ENCODE measurements around the gene LPCAT4. TPM values are rescaled to one million over a fixed set of nuclear protein-coding genes. Genes with fewer than 3 reads are reported as not detected.
"Not testable (repeated sequence)": the region's sequence is repeated elsewhere in the genome, so short reads cannot be mapped to it uniquely, and the experiment has no call there.

LPCAT4 gene
- 10.8 TPM for total RNA-seq
- 10 to 100 TPM; 26.8 to 41.4 (median 37.1) TPM for polyA plus RNA-seq (ENCODE audit: insufficient read depth in 1 of 8, insufficient read length in 8 of 8, low replicate concordance in 1 of 8)
- long read RNA-seq, donor 1, partial matches to known transcripts = 0 of 1 reads
- long read RNA-seq, donor 1, other reads (novel, unspliced or antisense) = 0 of 1 reads
- long read RNA-seq, donor 2, partial matches to known transcripts = 0 of 1 reads
- long read RNA-seq, donor 2, other reads (novel, unspliced or antisense) = 0 of 1 reads
- long read RNA-seq, donor 3, partial matches to known transcripts = 0 of 3 reads
- long read RNA-seq, donor 3, other reads (novel, unspliced or antisense) = 0 of 3 reads
- long read RNA-seq, donor 4, partial matches to known transcripts = 0 of 3 reads
- long read RNA-seq, donor 4, other reads (novel, unspliced or antisense) = 0 of 3 reads
- long read RNA-seq, donor 5, partial matches to known transcripts = 8 of 15 reads
- long read RNA-seq, donor 5, other reads (novel, unspliced or antisense) = 0 of 15 reads
- long read RNA-seq, donor 6, partial matches to known transcripts = 5 of 11 reads
- long read RNA-seq, donor 6, other reads (novel, unspliced or antisense) = 0 of 11 reads
- long read RNA-seq, donor 7, partial matches to known transcripts = 0 of 3 reads
- long read RNA-seq, donor 7, other reads (novel, unspliced or antisense) = 0 of 3 reads
- long read RNA-seq, donor 8, partial matches to known transcripts = 0 of 3 reads
- long read RNA-seq, donor 8, other reads (novel, unspliced or antisense) = 0 of 3 reads
- long read RNA-seq, donor 9, partial matches to known transcripts = 0 of 6 reads
- long read RNA-seq, donor 9, other reads (novel, unspliced or antisense) = 0 of 6 reads
- long read RNA-seq, donor 10, transcript LPCAT4-201 (14 exons, 2,262 nt) = major isoform, 5 of 6 reads
- long read RNA-seq, donor 10, partial matches to known transcripts = 0 of 6 reads
- long read RNA-seq, donor 10, other reads (novel, unspliced or antisense) = 0 of 6 reads
- long read RNA-seq, donor 11, partial matches to known transcripts = 0 of 8 reads
- long read RNA-seq, donor 11, other reads (novel, unspliced or antisense) = 0 of 8 reads

GRCh38 chr15:34367101-34368081 lies at the start of gene LPCAT4:
Gene LPCAT4, minus strand, starts transcription at chr15:34367196. Its CDS starts 96 bp downstream, at chr15:34367100.
- DNase-seq = peak; percentile 93
- peak within 1 kb of the TSS; percentile 94 for H3K27ac ChIP-seq (ENCODE audit: low read length)
- peaks cover 16% of the 10 kb centered on the region for H3K4me1 ChIP-seq (ENCODE audit: control insufficient read depth, insufficient read depth, low read length)
- no peaks in the 10 kb centered on the region for H3K9me3 ChIP-seq (replicated peaks; ENCODE audit: control insufficient read depth, low read depth, low read length)
- under 1% methylated on average over 64 of the region's 80 CpGs for WGBS (ENCODE audit: insufficient coverage)
- H3K36me3 ChIP-seq (ENCODE audit: control insufficient read depth, insufficient read depth, low read length) = peaks cover 17% of the 10 kb centered on the region
- peak within 1 kb of the TSS; percentile 79 for H3K4me3 ChIP-seq (ENCODE audit: low read length)
- H3K27me3 ChIP-seq (ENCODE audit: control insufficient read depth, insufficient read depth, low read length) = no peaks in the 10 kb centered on the region

GRCh38 chr15:34409511-34409910 lies 42.5 kb upstream of the LPCAT4 start:
- WGBS (ENCODE audit: insufficient coverage) = no CpG with 5 or more reads among the region's 19 CpGs
- H3K27ac ChIP-seq (ENCODE audit: low read length) = not testable (repeated sequence)

GRCh38 chr15:34408973-34409372 lies 42.0 kb upstream of the LPCAT4 start:
- H3K4me1 ChIP-seq (ENCODE audit: control insufficient read depth, insufficient read depth, low read length); H3K9me3 ChIP-seq (replicated peaks; ENCODE audit: control insufficient read depth, low read depth, low read length); H3K27me3 ChIP-seq (ENCODE audit: control insufficient read depth, insufficient read depth, low read length); H3K36me3 ChIP-seq (ENCODE audit: control insufficient read depth, insufficient read depth, low read length); H3K27ac ChIP-seq (ENCODE audit: low read length); H3K4me3 ChIP-seq (ENCODE audit: low read length); DNase-seq: not testable (repeated sequence)
- no CpG with 5 or more reads among the region's 10 CpGs for WGBS (ENCODE audit: insufficient coverage)

More at GRCh38 chr15:34409511-34409910, 42.5 kb upstream of the LPCAT4 start:
- not testable (repeated sequence) for H3K27me3 ChIP-seq (ENCODE audit: control insufficient read depth, insufficient read depth, low read length); H3K4me3 ChIP-seq (ENCODE audit: low read length); H3K36me3 ChIP-seq (ENCODE audit: control insufficient read depth, insufficient read depth, low read length); H3K4me1 ChIP-seq (ENCODE audit: control insufficient read depth, insufficient read depth, low read length); DNase-seq; H3K9me3 ChIP-seq (replicated peaks; ENCODE audit: control insufficient read depth, low read depth, low read length)

- DNase-seq; H3K4me1 ChIP-seq (ENCODE audit: control insufficient read depth, insufficient read depth, low read length): not testable (repeated sequence)
- no CpG with 5 or more reads among the region's 3 CpGs for WGBS (ENCODE audit: insufficient coverage)
These were observed 36.9 kb upstream of the LPCAT4 start for GRCh38 chr15:34403899-34404298.

GRCh38 chr15:34403160-34403598 lies 36.2 kb upstream of the LPCAT4 start:
- not testable (repeated sequence) for H3K4me3 ChIP-seq (ENCODE audit: low read length); H3K9me3 ChIP-seq (replicated peaks; ENCODE audit: control insufficient read depth, low read depth, low read length); H3K27ac ChIP-seq (ENCODE audit: low read length); H3K36me3 ChIP-seq (ENCODE audit: control insufficient read depth, insufficient read depth, low read length); DNase-seq; H3K4me1 ChIP-seq (ENCODE audit: control insufficient read depth, insufficient read depth, low read length); H3K27me3 ChIP-seq (ENCODE audit: control insufficient read depth, insufficient read depth, low read length)
- WGBS (ENCODE audit: insufficient coverage) = no CpG with 5 or more reads among the region's 4 CpGs

More at GRCh38 chr15:34403899-34404298, 36.9 kb upstream of the LPCAT4 start:
- not testable (repeated sequence) for H3K4me3 ChIP-seq (ENCODE audit: low read length); H3K9me3 ChIP-seq (replicated peaks; ENCODE audit: control insufficient read depth, low read depth, low read length); H3K27me3 ChIP-seq (ENCODE audit: control insufficient read depth, insufficient read depth, low read length); H3K36me3 ChIP-seq (ENCODE audit: control insufficient read depth, insufficient read depth, low read length); H3K27ac ChIP-seq (ENCODE audit: low read length)

GRCh38 chr15:34397637-34398259 lies 30.8 kb upstream of the LPCAT4 start:
- not testable (repeated sequence) for DNase-seq; H3K4me3 ChIP-seq (ENCODE audit: low read length); H3K36me3 ChIP-seq (ENCODE audit: control insufficient read depth, insufficient read depth, low read length); H3K27ac ChIP-seq (ENCODE audit: low read length); H3K4me1 ChIP-seq (ENCODE audit: control insufficient read depth, insufficient read depth, low read length); H3K27me3 ChIP-seq (ENCODE audit: control insufficient read depth, insufficient read depth, low read length); H3K9me3 ChIP-seq (replicated peaks; ENCODE audit: control insufficient read depth, low read depth, low read length)
- no CpG with 5 or more reads among the region's 6 CpGs for WGBS (ENCODE audit: insufficient coverage)

GRCh38 chr15:34392981-34393380 lies 26.0 kb upstream of the LPCAT4 start:
- H3K36me3 ChIP-seq (ENCODE audit: control insufficient read depth, insufficient read depth, low read length); H3K4me1 ChIP-seq (ENCODE audit: control insufficient read depth, insufficient read depth, low read length); DNase-seq; H3K9me3 ChIP-seq (replicated peaks; ENCODE audit: control insufficient read depth, low read depth, low read length); H3K27me3 ChIP-seq (ENCODE audit: control insufficient read depth, insufficient read depth, low read length); H3K27ac ChIP-seq (ENCODE audit: low read length); H3K4me3 ChIP-seq (ENCODE audit: low read length): not testable (repeated sequence)
- no CpG with 5 or more reads among the region's 2 CpGs for WGBS (ENCODE audit: insufficient coverage)

GRCh38 chr15:34389594-34390086 lies 22.6 kb upstream of the LPCAT4 start:
- DNase-seq; H3K27ac ChIP-seq (ENCODE audit: low read length): not testable (repeated sequence)

More at GRCh38 chr15:34389594-34390086, 22.6 kb upstream of the LPCAT4 start:
- H3K27me3 ChIP-seq (ENCODE audit: control insufficient read depth, insufficient read depth, low read length); H3K4me3 ChIP-seq (ENCODE audit: low read length); H3K4me1 ChIP-seq (ENCODE audit: control insufficient read depth, insufficient read depth, low read length); H3K9me3 ChIP-seq (replicated peaks; ENCODE audit: control insufficient read depth, low read depth, low read length); H3K36me3 ChIP-seq (ENCODE audit: control insufficient read depth, insufficient read depth, low read length): not testable (repeated sequence)
- WGBS (ENCODE audit: insufficient coverage) = no CpG with 5 or more reads among the region's 16 CpGs

Data from muscle of leg (tissue), 16 donors.